BE2C (cell line): ENCODE data around the gene RAB8B.
"Not testable (repeated sequence)": the region's sequence is repeated elsewhere in the genome, so short reads cannot be mapped to it uniquely, and the experiment has no call there.

Experiments used
- DNase-seq: peaks from one replicate; pipeline ENCODE4 v3.0.0-alpha.2; 2020
- H3K27me3 ChIP-seq: fragments of 250-450 bp; sonication (Bioruptor Pico); 2 replicates; pipeline ENCODE4 v1.5.1; 2020; ENCODE audit warnings: mild to moderate bottlenecking
- H3K36me3 ChIP-seq: fragments of 250-450 bp; sonication (Bioruptor Pico); 2 replicates; pipeline ENCODE4 v1.5.1; 2020; ENCODE audit warnings: mild to moderate bottlenecking
- H3K4me1 ChIP-seq: fragments of 250-450 bp; sonication (Bioruptor Pico); 2 replicates; pipeline ENCODE4 v1.5.1; 2020
- H3K4me3 ChIP-seq: 2 replicates; pipeline ENCODE4 v1.5.1; 2011; ENCODE audit warnings: low read depth, low read length
- H3K9me3 ChIP-seq: fragments of 250-450 bp; sonication (Bioruptor Pico); 2 replicates; pipeline ENCODE4 v1.5.1; 2020
- TF ChIP-seq, protein P1 (sequence below): IDR thresholded peaks from 2 replicates; pipeline ENCODE4 v1.5.1; 2012; ENCODE audit warnings: mild to moderate bottlenecking, low read depth, low read length

RAB8B gene

DNA sequence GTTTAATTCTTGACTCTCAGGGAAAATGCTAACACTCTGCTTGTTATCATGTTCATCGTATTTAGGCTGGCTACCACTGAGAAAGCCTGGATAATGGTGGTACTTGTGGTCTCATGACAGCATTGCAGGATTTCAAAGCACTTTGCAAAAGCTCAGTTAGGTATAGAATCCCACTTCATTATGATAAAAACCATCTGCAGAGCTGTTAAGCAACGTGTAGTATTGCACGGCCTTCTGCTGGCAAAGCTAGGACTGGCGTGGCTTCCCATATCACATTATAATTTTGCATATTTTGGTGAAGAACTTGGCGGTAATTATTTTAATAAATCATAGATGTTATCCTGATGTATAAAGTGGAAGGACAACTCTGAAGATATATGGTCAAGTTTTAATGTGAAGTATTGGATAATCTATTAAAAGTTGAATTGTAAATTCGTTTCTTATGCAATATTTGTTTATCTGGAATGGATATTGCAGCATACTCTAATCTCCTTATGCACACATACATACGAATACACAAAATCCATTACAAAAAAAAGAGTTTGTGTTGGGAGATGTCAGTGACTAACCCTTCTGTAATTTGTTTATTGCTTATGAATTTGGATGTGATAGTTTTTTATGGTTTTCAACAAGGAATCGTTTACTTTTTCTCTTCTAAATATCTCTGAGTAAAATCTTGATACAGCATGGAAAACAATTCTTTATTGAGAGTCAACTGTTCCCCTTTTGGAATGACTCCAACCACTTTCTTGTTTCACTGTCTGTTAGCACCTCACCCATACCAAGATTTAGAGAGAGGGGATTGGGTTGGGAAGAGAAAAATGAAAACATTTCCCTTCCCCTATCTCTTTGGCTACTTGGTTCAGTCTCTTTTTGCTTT lies 9.2 kb downstream of the RAB8B start:
- TF ChIP-seq, protein P1, sequence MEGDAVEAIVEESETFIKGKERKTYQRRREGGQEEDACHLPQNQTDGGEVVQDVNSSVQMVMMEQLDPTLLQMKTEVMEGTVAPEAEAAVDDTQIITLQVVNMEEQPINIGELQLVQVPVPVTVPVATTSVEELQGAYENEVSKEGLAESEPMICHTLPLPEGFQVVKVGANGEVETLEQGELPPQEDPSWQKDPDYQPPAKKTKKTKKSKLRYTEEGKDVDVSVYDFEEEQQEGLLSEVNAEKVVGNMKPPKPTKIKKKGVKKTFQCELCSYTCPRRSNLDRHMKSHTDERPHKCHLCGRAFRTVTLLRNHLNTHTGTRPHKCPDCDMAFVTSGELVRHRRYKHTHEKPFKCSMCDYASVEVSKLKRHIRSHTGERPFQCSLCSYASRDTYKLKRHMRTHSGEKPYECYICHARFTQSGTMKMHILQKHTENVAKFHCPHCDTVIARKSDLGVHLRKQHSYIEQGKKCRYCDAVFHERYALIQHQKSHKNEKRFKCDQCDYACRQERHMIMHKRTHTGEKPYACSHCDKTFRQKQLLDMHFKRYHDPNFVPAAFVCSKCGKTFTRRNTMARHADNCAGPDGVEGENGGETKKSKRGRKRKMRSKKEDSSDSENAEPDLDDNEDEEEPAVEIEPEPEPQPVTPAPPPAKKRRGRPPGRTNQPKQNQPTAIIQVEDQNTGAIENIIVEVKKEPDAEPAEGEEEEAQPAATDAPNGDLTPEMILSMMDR: no peak
- no peaks in the 10 kb centered on the region for H3K27me3 ChIP-seq
- H3K36me3 ChIP-seq: no peaks in the 10 kb centered on the region
- peaks cover 9% of the 10 kb centered on the region; the same call in 1 of the 2 replicates for H3K4me1 ChIP-seq
- no peak for DNase-seq
- H3K4me3 ChIP-seq: no peak overlapping the region
- H3K9me3 ChIP-seq: no peaks in the 10 kb centered on the region

DNA sequence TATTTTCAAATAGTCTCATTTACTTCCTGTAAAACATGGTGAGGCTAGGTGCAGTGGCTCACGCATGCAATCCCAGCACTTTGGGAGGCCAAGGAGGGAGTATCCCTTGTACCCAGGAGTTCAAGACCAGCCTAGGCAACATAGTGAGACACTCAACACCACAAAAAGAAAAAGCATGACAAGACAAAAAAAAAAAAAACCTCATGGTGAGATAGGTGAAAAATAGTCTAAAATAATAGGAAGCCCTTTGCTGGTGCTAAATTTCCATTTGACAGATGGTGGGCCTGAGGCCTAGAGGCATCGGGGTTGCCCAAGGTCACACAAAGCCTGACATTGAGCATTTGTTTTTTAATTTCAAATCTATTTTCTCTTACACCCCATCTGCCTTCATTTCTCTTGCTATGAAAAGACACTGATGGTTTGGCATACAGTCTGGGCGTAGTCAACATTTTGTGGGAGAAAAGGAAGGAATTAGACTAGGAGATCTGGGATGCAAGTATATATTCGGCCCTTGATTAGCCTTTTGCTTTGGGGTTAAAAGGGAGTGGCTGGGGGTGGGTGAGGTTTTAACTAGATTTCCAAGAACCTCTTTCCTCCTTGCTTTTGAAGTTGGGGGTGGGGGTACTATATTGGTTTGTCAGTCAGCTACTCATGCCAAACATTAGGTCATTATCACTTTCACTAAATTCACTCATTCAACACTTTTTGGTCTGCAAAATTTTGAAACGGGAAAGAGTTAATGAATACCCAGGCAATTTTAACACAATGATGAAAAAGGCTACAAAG lies 11.3 kb downstream of the RAB8B start:
- TF ChIP-seq, protein P1: no peak
- Histone ChIP-seq H3K9me3 (no peaks in the 10 kb centered on the region), H3K4me3 (no peak overlapping the region), H3K4me1 (peaks cover 4% of the 10 kb centered on the region; the same call in 1 of the 2 replicates), H3K27me3 (no peaks in the 10 kb centered on the region), H3K36me3 (no peaks in the 10 kb centered on the region)
- no peak for DNase-seq

DNA sequence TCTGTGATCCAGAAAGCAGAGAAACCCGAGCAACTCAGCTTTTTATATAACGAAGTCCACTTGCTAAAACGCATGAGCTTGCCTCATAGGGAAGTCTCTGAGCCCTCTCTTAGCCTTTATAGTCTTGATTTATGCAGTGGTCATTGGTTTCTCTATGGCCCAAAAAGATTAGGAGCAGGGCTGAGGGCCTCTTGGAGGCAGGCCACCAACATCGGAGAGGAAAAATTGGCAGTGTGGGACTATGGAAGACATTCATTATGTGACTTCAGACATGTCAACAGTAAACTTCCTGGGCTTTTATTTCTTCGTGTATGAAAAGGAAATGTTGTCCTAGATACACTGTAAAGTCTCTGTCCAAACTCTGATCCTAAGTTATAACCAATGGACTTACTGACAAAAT lies 13.5 kb downstream of the RAB8B start:
- H3K36me3 ChIP-seq: no peaks in the 10 kb centered on the region
- H3K4me3 ChIP-seq: no peak overlapping the region
- peaks cover 3% of the 10 kb centered on the region; the same call in 1 of the 2 replicates for H3K4me1 ChIP-seq
- no peaks in the 10 kb centered on the region for H3K9me3 ChIP-seq
- TF ChIP-seq, protein P1: no peak
- DNase-seq: no peak
- no peaks in the 10 kb centered on the region for H3K27me3 ChIP-seq

DNA sequence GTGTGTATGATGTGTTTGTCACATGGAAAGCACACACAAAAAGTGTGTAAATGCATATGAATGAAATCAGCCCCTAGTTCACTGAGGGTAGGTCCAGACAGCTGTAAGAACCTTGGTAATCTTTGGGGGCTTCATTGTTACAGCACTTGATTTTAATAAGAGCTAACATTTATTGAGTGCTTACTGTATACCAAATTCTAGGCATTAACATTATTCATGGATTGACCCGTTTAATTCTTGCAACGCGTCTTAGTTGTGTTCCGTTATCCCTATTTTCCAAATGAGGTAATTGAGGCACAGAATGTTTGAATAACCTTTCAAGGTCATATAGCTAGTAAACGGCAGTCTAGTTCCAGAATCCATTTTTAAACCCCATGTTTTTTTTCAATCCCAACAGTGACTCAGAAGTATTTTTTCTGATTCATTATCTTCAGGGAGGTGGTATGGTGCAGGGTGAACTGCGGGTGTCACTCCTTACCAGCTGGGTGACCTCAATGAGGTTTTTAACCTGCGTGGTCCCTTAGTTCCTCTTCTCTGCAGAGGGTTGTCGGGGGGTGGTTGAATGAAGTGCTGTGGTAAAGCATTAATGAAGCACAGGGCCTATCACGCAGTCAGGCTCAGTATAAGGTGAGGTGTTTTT lies 14.2 kb downstream of the RAB8B start:
- no peaks in the 10 kb centered on the region for H3K36me3 ChIP-seq
- H3K4me1 ChIP-seq: 0 out of 2 replicates have a peak, but pooled peaks cover 3% of the 10 kb centered on the region
- TF ChIP-seq, protein P1: no peak
- H3K4me3 ChIP-seq: no peak overlapping the region
- no peaks in the 10 kb centered on the region for H3K27me3 ChIP-seq
- no peaks in the 10 kb centered on the region for H3K9me3 ChIP-seq
- DNase-seq: no peak

DNA sequence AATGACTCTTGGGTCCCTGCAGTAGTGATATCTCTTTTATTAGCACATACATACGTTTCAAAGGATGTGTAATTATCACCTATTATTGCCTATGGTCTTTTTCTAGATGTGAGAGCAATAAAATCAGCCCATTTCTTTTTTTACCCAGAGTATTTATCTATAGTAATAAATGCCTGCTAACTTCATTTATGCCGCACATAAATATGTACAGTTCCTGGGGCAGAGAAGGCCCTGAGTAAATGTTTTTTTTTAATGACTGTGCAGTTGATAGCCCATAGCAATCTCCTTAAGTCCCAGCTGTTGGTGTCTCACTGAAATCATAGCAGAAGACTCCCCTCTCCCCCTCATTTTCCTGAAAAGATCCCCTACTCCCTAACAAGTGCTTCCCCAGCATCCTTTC lies 16.7 kb downstream of the RAB8B start:
- no peak for DNase-seq
- H3K27me3 ChIP-seq: no peaks in the 10 kb centered on the region
- no peak overlapping the region for H3K4me3 ChIP-seq
- TF ChIP-seq, protein P1: no peak
- no peaks in the 10 kb centered on the region for H3K36me3 ChIP-seq
- H3K9me3 ChIP-seq: no peaks in the 10 kb centered on the region
- H3K4me1 ChIP-seq: no peaks in the 10 kb centered on the region

DNA sequence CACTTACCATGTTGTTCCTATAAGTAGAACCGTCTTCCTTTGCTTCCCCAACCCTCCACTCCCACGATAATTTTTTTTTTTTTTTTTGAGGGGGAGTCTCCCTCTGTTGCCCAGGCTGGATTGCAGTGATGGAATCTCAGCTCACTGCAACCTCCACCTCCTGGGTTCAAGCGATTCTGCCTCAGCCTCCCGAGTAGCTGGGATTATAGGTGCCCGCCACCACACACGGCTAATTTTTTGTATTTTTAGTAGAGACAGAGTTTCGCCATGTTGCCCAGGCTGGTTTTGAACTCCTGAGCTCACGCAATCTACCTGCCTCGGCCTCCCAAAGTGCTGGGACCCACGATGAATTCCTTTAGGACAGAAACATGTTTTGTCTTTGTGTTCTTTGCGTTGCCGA lies 19.4 kb downstream of the RAB8B start:
- DNase-seq, H3K4me3 ChIP-seq, H3K4me1 ChIP-seq, H3K36me3 ChIP-seq, H3K9me3 ChIP-seq, H3K27me3 ChIP-seq: not testable (repeated sequence)
